Osteoblast (primary cell): ENCODE results near the gene OBSCN. TPM values are rescaled to one million over a fixed set of nuclear protein-coding genes. Genes with fewer than 3 reads are reported as not detected.
A peak's percentile ranks its signal among the peaks of the same experiment; 100 is the strongest.

Experiments
- DNase-seq: peaks from one replicate; pipeline ENCODE4 v3.0.0; 2011; ENCODE audit warnings: low spot score, mixed read lengths; ENCODE audit not compliant: insufficient read length; ENCODE audit errors: missing footprints
- H2AFZ ChIP-seq: 2 replicates; pipeline ENCODE4 v1.6.0; 2011; ENCODE audit warnings: mild to moderate bottlenecking, low read length
- H3K27ac ChIP-seq: 2 replicates; pipeline ENCODE4 v1.5.1; 2011; ENCODE audit warnings: mild to moderate bottlenecking, low read depth, low read length, moderate library complexity
- H3K27me3 ChIP-seq: 2 replicates; pipeline ENCODE4 v1.6.0; 2012; ENCODE audit warnings: mild to moderate bottlenecking, control low read depth, inconsistent platforms, low read length, moderate library complexity; ENCODE audit not compliant: insufficient read depth
- H3K36me3 ChIP-seq: 2 replicates; pipeline ENCODE4 v1.5.1; 2011; ENCODE audit warnings: mild to moderate bottlenecking, low read length, control low read depth, moderate library complexity; ENCODE audit not compliant: insufficient read depth
- H3K4me1 ChIP-seq: 2 replicates; pipeline ENCODE4 v1.5.1; 2011; ENCODE audit warnings: mild to moderate bottlenecking, low read length, control low read depth, moderate library complexity; ENCODE audit not compliant: insufficient read depth
- H3K4me2 ChIP-seq: 2 replicates; pipeline ENCODE4 v1.6.0; 2011; ENCODE audit warnings: mild to moderate bottlenecking, low read length; ENCODE audit not compliant: insufficient read depth
- H3K4me3 ChIP-seq: fragments of 200-600 bp; sonication (generic); 3 replicates; pipeline ENCODE4 v1.5.1; 2012; ENCODE audit warnings: mild to moderate bottlenecking, low read length, inconsistent platforms; ENCODE audit not compliant: insufficient read depth
- H3K79me2 ChIP-seq: 2 replicates; pipeline ENCODE4 v1.6.0; 2012; ENCODE audit warnings: mild to moderate bottlenecking, low read length, control low read depth, inconsistent platforms; ENCODE audit not compliant: insufficient read depth
- H3K9me3 ChIP-seq: 2 replicates; pipeline ENCODE4 v1.5.1; 2011; ENCODE audit warnings: low read depth, low read length, control low read depth
- H4K20me1 ChIP-seq: 2 replicates; pipeline ENCODE4 v1.6.0; 2012; ENCODE audit warnings: mild to moderate bottlenecking, low read length, control low read depth; ENCODE audit not compliant: insufficient read depth
- total RNA-seq: library from RNA; depleted of rRNA; stranded (reverse); fragments of >200 nt; gene quantifications from 2 replicates; pipeline ENCODE4 v1.2.3, GENCODE V29; 2012
- TF ChIP-seq, protein P1 (sequence below): IDR thresholded peaks from 2 replicates; pipeline ENCODE4 v1.5.1; 2011; ENCODE audit warnings: mild to moderate bottlenecking, low read depth, low read length, moderate library complexity; ENCODE audit errors: extremely low read depth

The OBSCN gene
- total RNA-seq, 1 donor = 2.9 TPM

DNA sequence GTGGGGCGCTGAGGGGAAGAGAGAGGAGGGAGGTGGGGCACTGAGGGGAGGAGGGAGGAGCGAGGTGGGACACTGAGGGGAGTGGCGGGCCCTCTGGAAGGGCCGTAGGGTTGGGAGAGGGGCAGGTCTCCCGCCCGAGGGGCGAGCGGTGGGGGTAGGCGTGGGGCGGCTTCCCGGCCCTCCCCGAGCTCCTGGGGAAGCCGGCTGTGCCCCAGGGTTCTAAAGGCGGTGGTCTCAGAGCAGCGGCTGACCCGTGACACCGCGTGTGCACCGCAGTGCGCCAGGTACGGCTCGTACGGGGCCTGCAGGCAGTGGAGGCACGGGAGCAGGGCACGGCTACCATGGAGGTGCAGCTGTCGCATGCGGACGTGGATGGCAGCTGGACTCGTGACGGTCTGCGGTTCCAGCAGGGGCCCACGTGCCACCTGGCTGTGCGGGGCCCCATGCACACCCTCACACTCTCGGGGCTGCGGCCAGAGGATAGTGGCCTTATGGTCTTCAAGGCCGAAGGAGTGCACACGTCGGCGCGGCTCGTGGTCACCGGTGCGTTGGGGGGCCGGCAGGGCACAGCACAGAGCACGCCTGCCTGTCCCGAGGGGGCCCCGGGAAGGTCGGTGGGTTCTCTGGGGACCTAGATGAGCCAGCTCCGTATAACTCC is 68.5 kb downstream of the OBSCN start:
- Histone ChIP-seq H3K4me3 (peak overlapping the region; percentile 74), H3K27me3 (no peaks in the 10 kb centered on the region), H3K27ac (no peak overlapping the region), H3K9me3 (no peaks in the 10 kb centered on the region), H3K4me2 (peak overlapping the region; percentile 84), H3K79me2 (no peaks in the 10 kb centered on the region), H3K36me3 (no peaks in the 10 kb centered on the region), H3K4me1 (no peaks in the 10 kb centered on the region), H4K20me1 (no peaks in the 10 kb centered on the region), H2AFZ (peak overlapping the region; percentile 81)
- no peak for DNase-seq
- TF ChIP-seq, protein P1, sequence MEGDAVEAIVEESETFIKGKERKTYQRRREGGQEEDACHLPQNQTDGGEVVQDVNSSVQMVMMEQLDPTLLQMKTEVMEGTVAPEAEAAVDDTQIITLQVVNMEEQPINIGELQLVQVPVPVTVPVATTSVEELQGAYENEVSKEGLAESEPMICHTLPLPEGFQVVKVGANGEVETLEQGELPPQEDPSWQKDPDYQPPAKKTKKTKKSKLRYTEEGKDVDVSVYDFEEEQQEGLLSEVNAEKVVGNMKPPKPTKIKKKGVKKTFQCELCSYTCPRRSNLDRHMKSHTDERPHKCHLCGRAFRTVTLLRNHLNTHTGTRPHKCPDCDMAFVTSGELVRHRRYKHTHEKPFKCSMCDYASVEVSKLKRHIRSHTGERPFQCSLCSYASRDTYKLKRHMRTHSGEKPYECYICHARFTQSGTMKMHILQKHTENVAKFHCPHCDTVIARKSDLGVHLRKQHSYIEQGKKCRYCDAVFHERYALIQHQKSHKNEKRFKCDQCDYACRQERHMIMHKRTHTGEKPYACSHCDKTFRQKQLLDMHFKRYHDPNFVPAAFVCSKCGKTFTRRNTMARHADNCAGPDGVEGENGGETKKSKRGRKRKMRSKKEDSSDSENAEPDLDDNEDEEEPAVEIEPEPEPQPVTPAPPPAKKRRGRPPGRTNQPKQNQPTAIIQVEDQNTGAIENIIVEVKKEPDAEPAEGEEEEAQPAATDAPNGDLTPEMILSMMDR = no peak

DNA sequence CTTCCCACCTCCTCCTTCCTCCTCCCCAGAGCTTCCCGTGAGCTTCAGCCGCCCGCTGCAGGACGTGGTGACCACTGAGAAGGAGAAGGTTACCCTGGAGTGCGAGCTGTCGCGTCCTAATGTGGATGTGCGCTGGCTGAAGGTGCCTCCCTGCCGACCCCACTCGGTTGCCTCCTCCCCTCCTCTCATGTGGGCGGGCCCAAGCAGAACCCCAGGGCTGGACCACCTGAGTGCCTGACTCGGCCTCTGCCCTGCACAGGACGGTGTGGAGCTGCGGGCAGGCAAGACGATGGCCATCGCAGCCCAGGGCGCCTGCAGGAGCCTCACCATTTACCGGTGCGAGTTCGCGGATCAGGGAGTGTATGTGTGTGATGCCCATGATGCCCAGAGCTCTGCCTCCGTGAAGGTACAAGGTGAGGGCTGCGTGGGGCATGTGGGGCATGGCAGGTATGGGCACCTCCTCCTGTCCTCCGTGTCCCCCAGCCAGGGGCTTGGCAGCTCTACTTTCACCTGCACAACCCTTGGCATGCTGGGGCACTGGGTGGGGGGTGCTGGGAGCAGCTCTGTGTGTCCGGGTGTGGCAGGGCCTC is 69.2 kb downstream of the OBSCN start:
- Histone ChIP-seq H3K27me3 (no peaks in the 10 kb centered on the region), H3K36me3 (no peaks in the 10 kb centered on the region), H3K79me2 (no peaks in the 10 kb centered on the region), H3K9me3 (no peaks in the 10 kb centered on the region), H3K27ac (no peak overlapping the region), H3K4me1 (no peaks in the 10 kb centered on the region), H3K4me2 (peak overlapping the region; percentile 84), H3K4me3 (no peak overlapping the region), H2AFZ (no peak overlapping the region), H4K20me1 (no peaks in the 10 kb centered on the region)
- DNase-seq = no peak
- TF ChIP-seq, protein P1 = no peak

DNA sequence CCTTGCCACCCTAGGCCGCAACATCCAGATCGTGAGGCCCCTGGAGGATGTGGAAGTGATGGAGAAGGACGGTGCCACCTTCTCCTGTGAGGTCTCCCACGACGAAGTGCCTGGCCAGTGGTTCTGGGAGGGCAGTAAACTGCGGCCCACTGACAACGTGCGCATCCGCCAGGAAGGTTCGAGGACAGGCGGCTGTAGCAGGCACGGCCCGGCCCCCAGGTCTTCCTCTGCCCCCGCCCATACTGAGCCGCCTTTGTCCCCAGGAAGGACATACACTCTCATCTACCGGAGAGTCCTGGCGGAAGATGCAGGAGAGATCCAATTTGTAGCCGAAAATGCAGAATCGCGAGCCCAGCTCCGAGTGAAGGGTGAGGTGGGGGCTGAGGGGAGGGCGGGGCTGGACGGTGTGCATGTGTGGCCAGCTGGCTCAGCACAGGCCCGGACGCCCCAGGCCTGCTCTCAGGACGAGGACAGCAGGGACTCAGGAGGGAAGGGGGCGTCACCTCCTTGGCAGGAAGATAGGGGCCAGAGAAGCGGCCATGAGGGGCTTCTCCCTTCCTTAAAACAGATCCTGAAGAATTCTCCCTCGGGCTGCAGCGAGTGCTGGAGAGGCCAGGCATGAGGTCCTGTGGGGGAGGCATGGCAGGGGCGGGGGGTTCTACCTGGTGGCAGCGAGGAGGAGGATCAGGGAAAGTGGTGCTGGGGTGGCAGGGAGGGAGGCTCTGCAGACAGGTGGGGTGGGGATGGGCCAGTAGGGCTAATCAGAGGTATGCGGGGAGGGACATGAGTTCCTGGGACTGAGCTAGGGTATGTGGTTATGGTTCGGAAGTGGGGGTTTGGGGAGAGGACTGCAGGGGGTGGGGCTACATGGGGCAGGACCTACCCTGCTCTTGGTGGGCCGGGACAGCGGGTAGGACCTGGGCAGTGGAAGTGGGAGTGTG is 69.9 kb downstream of the OBSCN start:
- DNase-seq = no peak

More for the DNA sequence above, 69.9 kb downstream of the OBSCN start:
- TF ChIP-seq, protein P1 = no peak
- H3K79me2 ChIP-seq = no peaks in the 10 kb centered on the region
- H2AFZ ChIP-seq = no peak overlapping the region
- no peak overlapping the region for H3K4me3 ChIP-seq
- H3K4me1 ChIP-seq = no peaks in the 10 kb centered on the region
- no peaks in the 10 kb centered on the region for H3K27me3 ChIP-seq
- no peaks in the 10 kb centered on the region for H3K9me3 ChIP-seq
- no peaks in the 10 kb centered on the region for H4K20me1 ChIP-seq
- H3K27ac ChIP-seq = no peak overlapping the region
- no peak overlapping the region for H3K4me2 ChIP-seq
- H3K36me3 ChIP-seq = no peaks in the 10 kb centered on the region
